ENCODE data around the gene NAA10.
A peak's percentile ranks its signal among the peaks of the same experiment; 100 is the strongest.

NAA10 gene

DNA sequence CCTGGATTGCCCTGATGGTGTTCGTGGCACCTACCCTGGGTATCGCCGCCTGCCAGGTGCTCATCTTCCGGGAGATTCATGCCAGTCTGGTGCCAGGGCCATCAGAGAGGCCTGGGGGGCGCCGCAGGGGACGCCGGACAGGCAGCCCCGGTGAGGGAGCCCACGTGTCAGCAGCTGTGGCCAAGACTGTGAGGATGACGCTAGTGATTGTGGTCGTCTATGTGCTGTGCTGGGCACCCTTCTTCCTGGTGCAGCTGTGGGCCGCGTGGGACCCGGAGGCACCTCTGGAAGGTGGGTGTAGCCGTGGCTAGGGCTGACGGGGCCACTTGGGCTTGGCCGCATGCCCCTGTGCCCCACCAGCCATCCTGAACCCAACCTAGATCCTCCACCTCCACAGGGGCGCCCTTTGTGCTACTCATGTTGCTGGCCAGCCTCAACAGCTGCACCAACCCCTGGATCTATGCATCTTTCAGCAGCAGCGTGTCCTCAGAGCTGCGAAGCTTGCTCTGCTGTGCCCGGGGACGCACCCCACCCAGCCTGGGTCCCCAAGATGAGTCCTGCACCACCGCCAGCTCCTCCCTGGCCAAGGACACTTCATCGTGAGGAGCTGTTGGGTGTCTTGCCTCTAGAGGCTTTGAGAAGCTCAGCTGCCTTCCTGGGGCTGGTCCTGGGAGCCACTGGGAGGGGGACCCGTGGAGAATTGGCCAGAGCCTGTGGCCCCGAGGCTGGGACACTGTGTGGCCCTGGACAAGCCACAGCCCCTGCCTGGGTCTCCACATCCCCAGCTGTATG, 28.5 kb downstream of the NAA10 start:
- DNase-seq, result no peak

DNA sequence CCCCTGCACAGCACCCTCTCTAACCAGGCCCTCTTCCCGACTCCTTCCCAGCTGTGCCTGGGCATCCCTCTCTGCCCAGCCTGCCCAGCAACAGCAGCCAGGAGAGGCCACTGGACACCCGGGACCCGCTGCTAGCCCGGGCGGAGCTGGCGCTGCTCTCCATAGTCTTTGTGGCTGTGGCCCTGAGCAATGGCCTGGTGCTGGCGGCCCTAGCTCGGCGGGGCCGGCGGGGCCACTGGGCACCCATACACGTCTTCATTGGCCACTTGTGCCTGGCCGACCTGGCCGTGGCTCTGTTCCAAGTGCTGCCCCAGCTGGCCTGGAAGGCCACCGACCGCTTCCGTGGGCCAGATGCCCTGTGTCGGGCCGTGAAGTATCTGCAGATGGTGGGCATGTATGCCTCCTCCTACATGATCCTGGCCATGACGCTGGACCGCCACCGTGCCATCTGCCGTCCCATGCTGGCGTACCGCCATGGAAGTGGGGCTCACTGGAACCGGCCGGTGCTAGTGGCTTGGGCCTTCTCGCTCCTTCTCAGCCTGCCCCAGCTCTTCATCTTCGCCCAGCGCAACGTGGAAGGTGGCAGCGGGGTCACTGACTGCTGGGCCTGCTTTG, 29.2 kb downstream of the NAA10 start:
- DNase-seq, result no peak

DNA sequence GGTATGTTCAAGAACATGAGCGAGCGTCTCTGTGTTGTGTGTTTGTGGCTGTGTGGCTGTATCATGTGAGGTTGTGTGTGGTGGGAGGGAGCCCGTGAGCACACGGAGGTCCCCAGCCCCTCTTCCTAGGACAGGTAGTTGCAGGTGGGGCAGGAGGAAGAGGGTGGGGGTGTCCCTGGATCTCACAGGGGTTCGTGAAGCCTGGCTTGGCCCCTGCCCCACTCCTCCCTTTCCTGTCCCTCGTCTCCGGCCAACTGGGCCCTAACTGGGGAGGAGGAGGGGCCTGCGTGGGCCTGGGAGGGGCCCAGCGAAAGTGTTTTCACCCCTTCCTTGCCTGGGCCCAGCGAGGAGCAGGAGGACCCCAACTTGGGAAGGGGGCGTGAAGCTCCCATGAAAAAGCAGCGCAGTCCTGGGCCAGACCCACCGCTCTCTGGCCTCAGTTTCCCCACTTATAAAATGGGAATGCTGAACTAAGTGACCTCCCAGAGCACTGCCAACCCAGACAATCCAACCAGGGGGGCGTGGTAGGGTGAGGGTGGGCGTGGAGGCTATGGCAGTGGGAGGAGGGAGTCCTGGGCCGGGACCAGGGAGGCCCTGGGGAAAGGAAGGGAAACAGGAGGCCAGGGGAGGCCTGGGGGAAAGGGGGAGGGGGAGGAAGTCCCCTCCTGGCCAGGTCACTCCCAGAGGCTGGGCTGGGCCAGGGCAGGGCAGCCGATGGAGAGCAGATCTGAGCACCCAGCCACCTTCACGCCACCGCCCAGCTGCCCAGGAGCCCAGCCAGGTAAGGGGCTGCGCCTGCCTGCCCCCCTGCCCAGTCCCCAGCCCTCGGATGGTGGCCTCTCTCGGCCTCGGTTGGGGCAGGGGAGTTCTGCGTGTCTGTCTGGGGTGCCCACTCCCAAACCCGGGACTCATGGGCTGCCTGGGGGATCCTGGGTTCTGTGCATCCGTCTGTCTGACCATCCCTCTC, 30.6 kb downstream of the NAA10 start, which contains the start of gene AVPR2:
AVPR2 (plus strand) TSS at position 683 of the 967 bp plus-strand sequence. CDS start 473 bp downstream, outside the sequence.
- no peak for DNase-seq

DNA sequence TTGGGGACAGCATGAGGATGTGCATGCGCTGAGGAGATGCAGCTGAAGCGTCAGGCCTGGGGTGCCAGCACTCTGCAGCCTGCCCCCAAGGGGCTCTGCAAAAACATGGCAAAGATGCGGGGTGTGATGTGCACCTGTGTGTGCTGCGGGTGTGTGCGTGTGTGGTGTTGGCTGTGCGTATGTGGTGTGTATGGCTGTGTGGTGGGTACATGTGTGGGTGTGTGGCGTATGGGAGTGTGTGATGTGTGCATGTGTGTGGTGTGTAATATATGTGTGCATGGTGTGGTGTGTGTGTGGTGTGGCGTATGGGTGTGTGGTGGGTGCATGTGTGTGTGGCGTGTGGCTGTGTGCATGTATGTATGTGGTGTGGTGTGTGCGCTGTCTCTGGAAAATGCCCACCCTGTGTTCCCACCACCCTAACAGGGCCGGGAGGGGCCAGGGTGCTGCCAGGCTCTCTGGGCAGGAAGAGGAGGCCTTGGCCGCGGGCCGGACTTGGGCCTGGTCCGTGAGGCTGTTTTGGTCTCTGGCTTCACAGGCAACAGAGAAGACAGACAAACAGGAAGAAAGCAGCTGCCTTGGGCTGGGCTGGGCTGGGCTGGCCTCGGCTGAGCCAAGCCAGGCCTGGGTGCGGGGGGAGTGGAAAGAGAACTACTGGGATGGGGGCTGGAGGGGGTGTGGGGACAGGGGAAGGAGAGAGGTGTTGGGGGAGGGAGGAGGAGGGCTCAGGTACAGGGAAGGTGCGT, 31.4 kb downstream of the NAA10 start:
- DNase-seq, result no peak

DNA sequence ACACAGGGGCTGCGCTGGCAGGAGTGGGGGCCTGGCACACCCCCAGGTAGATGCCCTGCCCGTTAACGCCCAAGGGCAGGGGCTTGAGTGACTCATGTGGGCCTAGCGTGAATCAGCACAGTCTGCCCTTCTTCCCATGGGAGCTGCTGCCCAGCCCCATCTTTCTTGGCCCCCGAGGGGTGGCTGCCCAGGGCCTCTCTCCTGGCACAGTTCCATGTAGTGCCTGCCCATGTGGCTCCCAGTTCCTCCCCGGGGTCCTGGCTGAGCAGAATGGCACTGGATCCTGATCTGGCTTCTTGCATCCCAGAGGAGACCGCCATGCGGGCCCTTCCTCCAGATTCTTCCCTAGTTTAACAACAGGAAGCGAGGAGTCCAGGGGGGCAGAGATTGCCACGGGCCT, 32.5 kb downstream of the NAA10 start:
- no peak for DNase-seq

DNA sequence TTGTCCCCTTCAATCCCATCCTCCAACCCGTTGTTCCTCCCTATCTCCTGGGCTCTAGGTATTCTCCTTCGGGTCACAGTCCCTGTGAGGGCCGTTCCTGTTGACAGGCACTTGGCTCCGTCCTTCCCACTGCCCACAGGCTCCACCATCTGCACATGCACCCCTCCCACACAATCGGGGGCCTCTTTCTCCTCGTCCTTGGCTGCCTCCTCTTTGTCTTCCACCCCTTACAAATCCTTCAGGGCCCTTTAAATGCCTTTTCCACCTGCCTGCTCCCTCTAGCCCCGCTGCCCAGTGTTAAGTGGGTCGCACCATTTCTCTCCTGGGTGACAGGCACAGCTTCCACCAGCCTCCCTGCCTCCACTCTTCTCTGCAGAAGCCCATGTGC, 33.1 kb downstream of the NAA10 start:
- DNase-seq, result no peak

DNA sequence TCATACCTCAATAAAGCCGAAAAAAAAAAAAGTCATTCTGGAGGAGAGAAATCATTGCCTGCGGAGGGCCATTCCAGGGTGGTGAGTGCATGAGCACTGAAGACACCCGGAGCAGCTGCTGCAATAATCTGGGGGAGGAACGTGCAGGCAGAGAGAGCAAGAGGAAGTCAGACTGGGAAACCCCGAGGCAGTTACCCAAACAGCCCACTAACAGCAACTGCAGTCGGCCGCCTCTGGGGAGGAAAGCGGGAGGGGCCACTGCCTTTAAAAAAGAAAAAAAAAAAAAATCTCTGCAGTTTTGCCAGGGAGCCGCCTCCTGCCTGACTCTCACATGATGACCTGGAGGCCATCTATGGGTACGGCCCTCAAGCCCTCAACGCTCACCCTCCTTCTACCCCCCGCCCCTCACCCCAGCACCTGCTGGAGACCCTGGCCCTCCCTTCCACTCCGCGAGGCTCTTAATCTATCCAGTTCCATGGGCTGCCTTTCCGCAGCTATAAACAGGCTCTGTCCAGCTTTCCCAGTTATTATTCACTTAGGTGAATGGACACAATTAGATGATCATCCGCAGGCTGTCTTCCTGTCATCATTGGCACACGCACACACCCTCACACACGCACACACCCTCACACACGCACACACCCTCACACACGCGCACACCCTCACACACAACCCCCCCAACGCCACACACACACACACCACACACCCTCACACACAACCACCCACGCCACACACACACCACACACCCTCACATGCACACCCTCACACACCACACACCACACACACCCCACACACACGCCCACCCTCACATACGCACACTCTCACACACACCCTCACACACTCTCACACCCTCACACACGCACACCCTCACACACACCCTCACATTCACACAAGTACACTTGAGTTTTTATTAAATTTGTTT, 33.7 kb downstream of the NAA10 start:
- peak; percentile 65 for DNase-seq

DNA sequence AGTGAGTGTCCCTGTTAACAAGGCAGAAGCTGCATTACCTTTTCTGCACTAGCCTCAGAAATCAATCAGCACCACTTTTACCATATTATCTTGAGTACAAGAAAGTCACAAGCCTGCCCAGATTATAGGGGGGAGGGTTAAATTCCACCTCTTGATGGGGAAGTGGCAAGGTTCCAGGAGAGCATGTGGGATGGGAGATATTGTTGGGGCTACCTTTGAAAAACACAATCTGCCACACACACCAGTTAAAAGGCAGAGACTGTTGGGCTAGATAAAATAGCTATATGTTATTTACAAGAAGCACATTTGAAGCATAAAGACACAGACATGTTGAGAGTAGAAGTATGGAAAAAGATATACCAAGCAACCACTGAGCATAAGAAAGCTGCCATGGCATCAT, 36.9 kb downstream of the NAA10 start:
- DNase-seq, result peak; percentile 85

DNA sequence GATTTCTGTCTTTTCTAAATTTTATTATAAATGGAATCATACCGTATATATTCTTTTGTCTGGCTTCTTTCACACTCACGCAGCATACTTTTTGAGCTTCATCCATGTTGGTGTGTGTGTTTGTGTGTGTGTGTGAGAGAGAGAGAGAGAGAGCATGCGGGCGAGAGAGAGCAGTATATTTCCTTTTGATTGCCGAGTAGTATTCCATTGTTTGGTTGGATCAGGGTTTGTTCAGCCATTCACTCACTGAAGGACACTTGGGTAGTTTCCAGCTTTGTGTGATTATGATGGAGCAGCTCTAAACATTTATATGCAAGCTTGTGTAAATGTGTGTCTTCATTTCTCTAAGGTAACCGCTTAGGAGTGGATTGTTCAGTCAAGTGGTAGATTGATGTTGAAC, 45.7 kb downstream of the NAA10 start:
- DNase-seq, result no peak

DNA sequence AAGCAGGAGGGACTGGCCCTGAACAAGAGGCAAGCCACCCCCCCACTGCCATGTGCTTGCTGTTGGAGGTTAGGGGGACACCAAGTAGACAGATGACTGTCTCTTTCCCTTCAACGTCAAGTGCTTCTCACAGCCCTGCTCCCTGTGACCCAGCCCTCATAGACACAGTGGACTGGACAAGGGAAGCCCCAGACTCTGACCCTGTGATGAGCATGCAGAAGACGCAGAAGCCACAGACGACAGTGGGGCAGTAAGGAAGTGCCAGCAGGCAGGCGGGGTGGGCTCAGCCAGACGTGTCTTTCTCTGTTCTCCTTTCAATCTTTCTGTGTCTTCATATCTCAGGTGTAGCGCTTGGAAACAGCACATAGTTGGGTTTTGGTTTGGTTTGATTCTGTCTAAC, 46.5 kb downstream of the NAA10 start:
- no peak for DNase-seq

DNA sequence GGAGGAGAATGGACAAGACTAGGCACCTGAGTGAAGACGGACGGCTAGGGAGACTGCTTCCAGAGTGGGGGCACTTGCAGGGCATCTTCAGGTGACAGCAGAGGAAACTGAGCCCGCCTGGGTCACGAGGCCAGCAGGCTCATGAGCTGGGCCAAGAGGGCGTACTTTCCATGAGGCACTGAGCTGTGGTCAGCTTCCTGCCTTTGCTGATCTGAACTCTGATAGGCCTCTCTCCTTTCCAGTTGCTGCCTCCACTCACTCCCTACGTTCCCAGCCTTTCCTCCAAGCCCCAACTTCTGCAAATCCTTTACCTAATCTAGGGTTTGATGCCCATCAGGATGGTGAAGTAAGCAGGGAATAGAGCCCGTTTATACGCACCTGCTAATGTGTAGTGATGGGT, 47.5 kb downstream of the NAA10 start:
- DNase-seq, result no peak

DNA sequence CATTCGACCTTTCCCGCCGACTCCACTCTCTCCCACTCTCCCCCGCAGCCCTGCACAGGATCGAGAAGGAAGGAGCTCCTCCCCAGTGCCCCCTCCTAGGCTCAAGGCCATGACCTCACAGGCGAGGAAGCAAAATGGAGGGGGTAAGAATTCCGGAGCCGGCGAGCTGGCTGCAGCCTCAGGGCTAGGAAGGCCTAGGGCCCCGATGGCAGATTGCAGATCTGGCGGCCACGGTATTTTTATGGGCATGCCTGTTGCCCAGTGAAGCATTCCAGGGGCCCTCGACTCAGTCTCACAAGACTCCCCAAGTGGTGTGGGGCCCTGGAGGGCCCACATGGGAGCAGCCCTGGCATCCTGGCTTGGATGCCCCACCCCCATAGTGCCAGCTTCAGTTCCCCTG, 47.9 kb downstream of the NAA10 start:
- no peak for DNase-seq

DNA sequence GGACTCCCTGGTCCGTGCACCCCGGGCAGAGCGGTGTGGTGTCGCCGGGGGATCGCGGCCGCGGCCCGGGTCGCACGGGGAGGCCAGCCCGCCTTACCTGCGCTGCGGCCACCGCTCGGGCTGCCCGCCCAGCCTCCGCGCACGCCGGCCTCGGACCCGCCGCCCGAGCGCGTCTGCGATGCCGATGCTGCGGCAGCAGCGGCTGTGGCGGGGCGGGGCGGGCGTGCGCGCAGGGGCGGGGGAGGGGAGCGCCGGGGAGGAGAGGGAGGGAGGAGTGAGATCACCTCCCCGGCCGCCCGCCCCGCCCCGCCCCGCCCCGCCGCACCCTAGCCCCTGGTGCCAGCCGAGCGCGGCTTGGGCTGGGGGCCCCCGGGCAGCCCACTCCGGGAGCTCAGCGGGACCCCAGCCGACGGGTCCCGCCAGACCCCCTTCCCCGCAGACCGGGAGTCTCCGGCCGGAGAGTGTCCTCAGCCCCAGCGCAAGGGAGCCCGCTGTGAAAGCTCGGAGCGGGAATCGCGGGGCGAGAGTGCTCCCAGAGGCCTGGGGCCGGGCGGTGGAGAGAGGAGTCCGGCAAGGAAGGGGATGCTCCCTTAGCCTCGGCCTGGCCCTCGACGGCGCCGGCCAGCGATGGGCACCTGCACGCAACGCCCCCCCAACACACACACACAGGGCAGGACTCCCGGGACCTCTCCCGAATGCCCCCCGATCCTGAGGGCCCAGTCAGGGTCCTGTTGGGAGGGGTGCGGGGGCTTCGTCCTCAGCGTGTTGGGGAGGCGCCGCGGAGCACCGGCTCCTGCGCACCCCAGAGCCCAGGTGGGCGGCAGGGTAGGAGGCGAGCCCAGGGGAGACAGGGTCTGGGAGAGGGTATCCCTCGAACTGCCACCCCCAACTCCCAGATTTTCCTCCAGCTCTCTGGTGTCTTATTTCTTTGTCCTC, 48.6 kb downstream of the NAA10 start, which contains the start of gene L1CAM:
L1CAM (minus strand) TSS at position 206 of the 936 bp plus-strand sequence. CDS start 10,337 bp downstream, outside the sequence.
- DNase-seq, result no peak

DNA sequence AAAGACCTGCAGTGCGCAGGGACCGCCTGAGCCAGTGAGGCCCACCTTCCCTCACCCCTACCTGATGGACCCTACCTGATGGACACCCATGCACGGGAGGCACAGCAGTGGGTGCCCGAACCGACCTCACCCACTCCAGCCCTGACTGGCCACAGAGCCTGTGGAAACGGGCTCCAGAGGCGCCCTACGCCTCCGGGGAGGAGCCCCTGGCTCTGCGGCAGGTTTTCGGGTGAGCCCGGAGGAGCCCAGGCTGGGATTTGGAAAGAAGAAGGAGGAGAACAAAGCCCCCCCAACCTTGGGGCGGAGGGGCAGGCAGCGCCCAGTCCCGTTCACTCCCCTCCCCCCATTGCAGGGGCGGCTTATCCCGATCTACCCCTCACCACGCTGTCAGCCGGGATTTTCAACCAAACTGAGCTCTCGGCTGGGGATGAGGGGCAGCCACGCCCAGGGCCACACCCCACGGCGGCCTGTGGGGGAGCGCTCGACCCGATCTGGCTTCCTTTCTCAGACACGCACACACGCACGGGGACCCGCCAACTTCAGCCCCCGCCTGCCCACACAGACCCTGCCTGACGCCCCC, 49.5 kb downstream of the NAA10 start:
- no peak for DNase-seq

DNA sequence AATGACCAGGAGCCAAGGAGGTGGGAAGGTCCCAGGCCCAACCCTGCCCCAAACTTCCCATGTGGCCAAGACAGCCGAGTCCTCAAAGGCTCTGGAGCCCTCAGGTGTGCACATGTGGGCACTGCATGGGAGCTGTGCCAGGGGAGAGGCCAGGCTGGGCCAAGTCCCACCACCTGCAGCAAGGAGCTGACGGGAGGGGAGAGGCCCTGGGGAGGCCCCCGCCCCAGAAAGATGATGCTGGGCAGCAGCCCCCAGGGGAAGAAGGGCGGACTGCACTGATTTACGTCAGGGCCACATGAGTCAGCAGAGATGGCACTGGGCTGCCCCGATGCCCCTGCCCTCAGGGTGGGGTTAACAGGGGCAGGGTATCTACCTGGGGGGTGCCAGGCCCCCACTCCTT, 50.2 kb downstream of the NAA10 start:
- no peak for DNase-seq

DNA sequence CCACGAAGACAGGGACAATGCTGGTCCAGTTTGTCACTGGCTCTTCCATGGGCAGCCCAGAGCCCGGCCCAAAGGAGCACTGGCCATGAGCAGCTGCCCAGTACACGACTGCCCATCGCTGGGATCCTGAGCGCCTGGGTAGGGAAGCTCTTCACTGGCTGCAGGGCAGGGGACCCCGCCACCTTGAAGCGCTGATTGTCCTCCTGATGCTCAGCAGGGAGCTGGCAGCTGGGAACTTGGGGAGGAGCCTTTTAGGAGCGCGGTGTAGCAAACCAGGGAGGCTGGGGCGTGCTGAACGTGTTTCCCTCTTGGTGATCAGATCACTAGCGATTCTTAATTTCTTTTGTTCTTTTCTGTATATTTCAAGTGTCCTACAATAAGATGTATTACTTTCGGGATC, 50.7 kb downstream of the NAA10 start:
- DNase-seq, result no peak

DNA sequence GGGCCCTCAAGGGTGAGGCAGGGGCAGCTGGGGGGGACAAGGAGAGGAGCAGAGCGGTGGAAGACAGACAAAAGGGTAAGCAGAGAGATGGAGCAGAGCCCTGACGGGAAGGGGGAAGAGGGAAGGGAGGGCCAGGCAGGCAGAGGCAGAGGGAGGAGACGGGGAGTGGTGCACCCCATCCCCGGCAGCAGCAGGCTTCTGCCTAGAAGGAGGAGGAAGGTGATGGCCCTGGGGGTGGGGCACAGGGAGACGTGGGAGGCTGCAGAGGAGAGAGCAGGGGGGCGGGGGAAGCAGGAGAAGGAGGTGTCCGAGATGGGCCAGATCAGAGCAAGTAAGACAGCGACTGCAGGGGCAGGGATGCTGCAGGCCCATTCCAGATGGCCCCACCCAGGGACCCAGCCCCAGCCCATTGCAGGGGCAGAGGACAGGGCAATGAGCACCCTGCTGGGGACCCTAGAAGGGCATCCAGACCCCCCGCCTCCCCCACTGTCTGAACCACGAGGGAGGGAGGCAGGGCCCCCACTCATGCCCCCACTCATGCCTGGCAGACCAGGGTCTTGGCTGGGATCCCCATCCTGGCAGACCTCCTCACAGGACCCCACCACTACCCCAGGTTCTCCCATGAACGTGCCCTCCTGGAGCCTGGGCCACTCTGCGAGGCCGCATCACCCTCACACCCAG, 51.5 kb downstream of the NAA10 start:
- DNase-seq, result no peak

DNA sequence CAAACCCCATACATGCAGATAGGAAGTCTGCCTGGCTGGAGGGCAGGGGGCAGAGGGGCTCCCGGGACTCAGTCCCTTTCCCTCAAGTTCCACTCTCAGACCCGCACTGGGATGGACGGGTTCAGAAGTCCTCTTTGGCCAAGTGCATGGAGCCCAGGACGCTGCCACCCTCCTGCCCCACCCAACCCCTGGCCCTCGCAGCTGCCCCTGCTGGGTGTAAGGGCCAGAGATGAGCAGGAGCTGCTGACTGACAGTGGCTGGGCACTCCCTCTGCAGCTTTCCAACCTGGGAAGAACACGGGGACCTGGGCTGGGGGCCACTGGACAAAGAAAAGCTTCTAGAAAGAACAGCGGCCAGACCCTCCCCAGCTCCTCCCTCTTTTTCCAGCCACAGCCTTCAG, 52.3 kb downstream of the NAA10 start:
- DNase-seq, result no peak

DNA sequence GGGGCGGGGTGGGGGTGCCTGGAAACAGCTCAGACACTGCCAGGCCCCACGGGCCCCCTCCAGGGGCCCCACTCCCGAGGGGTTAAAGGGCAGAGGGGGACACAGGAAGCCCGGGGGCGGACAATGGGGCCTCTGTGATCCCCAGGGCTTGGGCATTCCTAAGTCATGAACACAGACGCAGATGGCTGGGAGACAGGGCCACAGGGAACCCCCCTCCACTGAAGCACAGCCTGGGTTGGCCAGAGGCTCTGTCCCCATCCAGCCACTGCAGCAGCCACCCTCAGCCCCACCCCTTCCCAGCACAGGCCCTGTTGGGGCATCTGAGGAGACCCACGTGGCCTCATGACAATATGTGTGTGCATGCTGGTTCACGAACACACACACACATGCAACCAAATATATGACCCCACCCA, 52.7 kb downstream of the NAA10 start:
- DNase-seq, result no peak
